Measurements from ENCODE around the gene DNAJC6. TPM values are rescaled to one million over a fixed set of nuclear protein-coding genes. Genes with fewer than 3 reads are reported as not detected.

The DNAJC6 gene
- total and polyA plus RNA-seq, 2 of the 13 experiments (the other 11 are each of a cell fraction or from before 2014, with no cell fraction given) = 1.0 to 1.6 TPM

GRCh38 chr1:65392497-65392896 is 83.2 kb downstream of the DNAJC6 start (continued):
- TF ChIP-seq SMYD3 (CRISPR knock-in tag; IDR thresholded peaks at IDR 0.05) = no peak
- TF ChIP-seq RERE (CRISPR knock-in tag; IDR thresholded peaks at IDR 0.05; ENCODE audit: low read depth) = no peak
- no peak for TF ChIP-seq ZNF101 (CRISPR knock-in tag; IDR thresholded peaks at IDR 0.05; ENCODE audit: borderline replicate concordance, low read depth)
- no peak for TF ChIP-seq ZGPAT (CRISPR knock-in tag; IDR thresholded peaks at IDR 0.05)
- TF ChIP-seq MXD1 (CRISPR knock-in tag; IDR thresholded peaks at IDR 0.05) = no peak
- TF ChIP-seq ZBTB42 (CRISPR knock-in tag; IDR thresholded peaks at IDR 0.05) = no peak
- no peak for TF ChIP-seq ZNF143 (CRISPR knock-in tag; IDR thresholded peaks at IDR 0.05)
- no peak for TF ChIP-seq ATF7-NPFF (CRISPR knock-in tag; IDR thresholded peaks at IDR 0.05; ENCODE audit: low read depth)
- no peak for TF ChIP-seq PITX1 (CRISPR knock-in tag; IDR thresholded peaks at IDR 0.05)
